Activated T-cell treated with anti-CD3 and anti-CD28 coated beads, Interleukin-2, amount 50 U/mL, for 24 hours (primary cell): ENCODE data around the gene IFRD1.
"Not testable (repeated sequence)": the region's sequence is repeated elsewhere in the genome, so short reads cannot be mapped to it uniquely, and the experiment has no call there.

ENCODE experiments used
- DNase-seq: peaks from one replicate; pipeline ENCODE4 v3.0.0-alpha.2; 2020
- H3K27ac Mint-ChIP-seq: 2 replicates; pipeline ENCODE4 v1.8.0; 2020; ENCODE audit warnings: mild to moderate bottlenecking, mixed read lengths
- H3K27me3 Mint-ChIP-seq: 2 replicates; pipeline ENCODE4 v1.8.0; 2020; ENCODE audit warnings: mixed read lengths
- H3K36me3 Mint-ChIP-seq: 2 replicates; pipeline ENCODE4 v1.8.0; 2020; ENCODE audit warnings: low read depth, mixed read lengths
- H3K4me1 Mint-ChIP-seq: 2 replicates; pipeline ENCODE4 v1.8.0; 2020; ENCODE audit warnings: low read depth, mixed read lengths
- H3K4me3 Mint-ChIP-seq: 2 replicates; pipeline ENCODE4 v1.8.0; 2020; ENCODE audit warnings: mild to moderate bottlenecking, moderate library complexity, mixed read lengths
- H3K9me3 Mint-ChIP-seq: 2 replicates; pipeline ENCODE4 v1.8.0; 2020; ENCODE audit warnings: mixed read lengths

The IFRD1 gene

GRCh38 chr7:112452102-112452888 lies 2.0 kb downstream of the IFRD1 start:
- no peaks in the 10 kb centered on the region for H3K27me3 Mint-ChIP-seq
- peaks cover 61% of the 10 kb centered on the region for H3K36me3 Mint-ChIP-seq
- DNase-seq: no peak
- H3K4me1 Mint-ChIP-seq: peaks cover 48% of the 10 kb centered on the region
- peak overlapping the region; percentile 99 for H3K27ac Mint-ChIP-seq
- no peaks in the 10 kb centered on the region for H3K9me3 Mint-ChIP-seq
- peak overlapping the region; percentile 94 for H3K4me3 Mint-ChIP-seq

GRCh38 chr7:112453505-112454171 lies 3.4 kb downstream of the IFRD1 start:
- Mint-ChIP-seq H3K27ac (no peak overlapping the region), H3K9me3 (no peaks in the 10 kb centered on the region), H3K4me3 (peak overlapping the region; percentile 55), H3K4me1 (peaks cover 43% of the 10 kb centered on the region), H3K36me3 (peaks cover 73% of the 10 kb centered on the region), H3K27me3 (no peaks in the 10 kb centered on the region)
- no peak for DNase-seq

GRCh38 chr7:112454191-112454590 lies 3.9 kb downstream of the IFRD1 start:
- not testable (repeated sequence) for H3K9me3 Mint-ChIP-seq, H3K4me3 Mint-ChIP-seq, H3K27me3 Mint-ChIP-seq, H3K27ac Mint-ChIP-seq, DNase-seq
- H3K4me1 Mint-ChIP-seq: peaks cover 37% of the 10 kb centered on the region
- H3K36me3 Mint-ChIP-seq: peaks cover 78% of the 10 kb centered on the region

GRCh38 chr7:112459645-112460044 lies 9.4 kb downstream of the IFRD1 start:
- no peaks in the 10 kb centered on the region for H3K9me3 Mint-ChIP-seq
- H3K4me3 Mint-ChIP-seq: no peak overlapping the region
- no peaks in the 10 kb centered on the region for H3K27me3 Mint-ChIP-seq
- peak overlapping the region; percentile 51 for H3K27ac Mint-ChIP-seq
- peaks cover 93% of the 10 kb centered on the region for H3K36me3 Mint-ChIP-seq
- DNase-seq: no peak
- peaks cover 8% of the 10 kb centered on the region for H3K4me1 Mint-ChIP-seq

- H3K9me3 Mint-ChIP-seq: no peaks in the 10 kb centered on the region
- peaks cover 4% of the 10 kb centered on the region for H3K4me1 Mint-ChIP-seq
- H3K4me3 Mint-ChIP-seq: no peak overlapping the region
- H3K27ac Mint-ChIP-seq: no peak overlapping the region
- H3K27me3 Mint-ChIP-seq: no peaks in the 10 kb centered on the region
- H3K36me3 Mint-ChIP-seq: peaks cover 92% of the 10 kb centered on the region
- no peak for DNase-seq
Observed at GRCh38 chr7:112462236-112462635, 12.0 kb downstream of the IFRD1 start.

- no peak for DNase-seq
- H3K4me3 Mint-ChIP-seq: no peak overlapping the region
- peaks cover 93% of the 10 kb centered on the region for H3K36me3 Mint-ChIP-seq
- H3K4me1 Mint-ChIP-seq: no peaks in the 10 kb centered on the region
- no peaks in the 10 kb centered on the region for H3K27me3 Mint-ChIP-seq
- H3K27ac Mint-ChIP-seq: no peak overlapping the region
- H3K9me3 Mint-ChIP-seq: no peaks in the 10 kb centered on the region
Observed at GRCh38 chr7:112467867-112468266, 17.6 kb downstream of the IFRD1 start.

GRCh38 chr7:112470194-112470593 lies 19.9 kb downstream of the IFRD1 start:
- H3K27ac Mint-ChIP-seq: no peak overlapping the region
- H3K4me3 Mint-ChIP-seq: no peak overlapping the region
- H3K27me3 Mint-ChIP-seq: no peaks in the 10 kb centered on the region
- H3K4me1 Mint-ChIP-seq: no peaks in the 10 kb centered on the region
- H3K9me3 Mint-ChIP-seq: no peaks in the 10 kb centered on the region
- no peak for DNase-seq
- H3K36me3 Mint-ChIP-seq: peaks cover 89% of the 10 kb centered on the region

- no peaks in the 10 kb centered on the region for H3K27me3 Mint-ChIP-seq
- H3K36me3 Mint-ChIP-seq: peaks cover 79% of the 10 kb centered on the region
- no peak overlapping the region for H3K4me3 Mint-ChIP-seq
- H3K4me1 Mint-ChIP-seq: no peaks in the 10 kb centered on the region
- H3K27ac Mint-ChIP-seq: no peak overlapping the region
- no peak for DNase-seq
- H3K9me3 Mint-ChIP-seq: no peaks in the 10 kb centered on the region
Observed at GRCh38 chr7:112476390-112477052, 26.3 kb downstream of the IFRD1 start.

GRCh38 chr7:112481121-112481736 lies 31.0 kb downstream of the IFRD1 start:
- H3K4me1 Mint-ChIP-seq: peaks cover 8% of the 10 kb centered on the region
- no peaks in the 10 kb centered on the region for H3K9me3 Mint-ChIP-seq
- H3K4me3 Mint-ChIP-seq: no peak overlapping the region
- DNase-seq: no peak
- H3K27ac Mint-ChIP-seq: no peak overlapping the region
- peaks cover 41% of the 10 kb centered on the region for H3K36me3 Mint-ChIP-seq
- no peaks in the 10 kb centered on the region for H3K27me3 Mint-ChIP-seq

GRCh38 chr7:112481833-112482670 lies 31.8 kb downstream of the IFRD1 start:
- Mint-ChIP-seq H3K4me3 (no peak overlapping the region), H3K27ac (no peak overlapping the region), H3K4me1 (peaks cover 8% of the 10 kb centered on the region), H3K9me3 (no peaks in the 10 kb centered on the region), H3K36me3 (peaks cover 34% of the 10 kb centered on the region), H3K27me3 (no peaks in the 10 kb centered on the region)
- no peak for DNase-seq

GRCh38 chr7:112484671-112485167 lies 34.5 kb downstream of the IFRD1 start:
- H3K4me1 Mint-ChIP-seq: peaks cover 8% of the 10 kb centered on the region

GRCh38 chr7:112485766-112486165 lies 35.5 kb downstream of the IFRD1 start:
- Mint-ChIP-seq H3K4me3 (no peak overlapping the region), H3K27ac (no peak overlapping the region), H3K27me3 (no peaks in the 10 kb centered on the region), H3K36me3 (peaks cover 3% of the 10 kb centered on the region), H3K4me1 (peaks cover 8% of the 10 kb centered on the region), H3K9me3 (no peaks in the 10 kb centered on the region)
- DNase-seq: no peak

More at GRCh38 chr7:112484671-112485167, 34.5 kb downstream of the IFRD1 start:
- H3K4me3 Mint-ChIP-seq: no peak overlapping the region
- peaks cover 8% of the 10 kb centered on the region for H3K36me3 Mint-ChIP-seq
- no peaks in the 10 kb centered on the region for H3K27me3 Mint-ChIP-seq
- peak overlapping the region; percentile 64 for H3K27ac Mint-ChIP-seq
- DNase-seq: no peak
- H3K9me3 Mint-ChIP-seq: no peaks in the 10 kb centered on the region

GRCh38 chr7:112487457-112488263 lies 37.4 kb downstream of the IFRD1 start:
- Mint-ChIP-seq H3K27ac (no peak overlapping the region), H3K36me3 (peaks cover 3% of the 10 kb centered on the region), H3K9me3 (no peaks in the 10 kb centered on the region), H3K4me1 (peaks cover 8% of the 10 kb centered on the region), H3K4me3 (no peak overlapping the region), H3K27me3 (no peaks in the 10 kb centered on the region)
- no peak for DNase-seq
